ENCODE measurements around the gene MZT2B. TPM values are rescaled to one million over a fixed set of nuclear protein-coding genes. Genes with fewer than 3 reads are reported as not detected.
"Not testable (repeated sequence)": the region's sequence is repeated elsewhere in the genome, so short reads cannot be mapped to it uniquely, and the experiment has no call there.

The MZT2B gene
- polyA plus RNA-seq: 100 to 1,000 TPM; 148 to 245 (median 239) TPM

- WGBS, 3 donors: 0 to 1% (median 1%) methylated on average over 77 to 83 of the region's 86 CpGs
- H3K27ac ChIP-seq (ENCODE audit: low read depth, low read length): peak within 1 kb of the TSS; percentile 40
Measured at GRCh38 chr2:130181880-130182682, at the start of gene MZT2B. Gene MZT2B (plus strand): TSS chr2:130182262. CDS start chr2:130182283, 21 bp downstream.

GRCh38 chr2:130135692-130136541 is 46.1 kb upstream of the MZT2B start:
- WGBS, 3 donors: 89 to 91% (median 89%) methylated on average over 15 of the region's 15 CpGs
- H3K27ac ChIP-seq (ENCODE audit: low read depth, low read length): no peak overlapping the region

- WGBS, 3 donors: 90 to 92% (median 90%) methylated on average over 8 to 9 of the region's 10 CpGs
- H3K27ac ChIP-seq (ENCODE audit: low read depth, low read length): not testable (repeated sequence)
Measured at GRCh38 chr2:130136546-130136945, 45.5 kb upstream of the MZT2B start.

GRCh38 chr2:130137118-130137517 is 44.9 kb upstream of the MZT2B start:
- H3K27ac ChIP-seq (ENCODE audit: low read depth, low read length): not testable (repeated sequence)
- WGBS, 3 donors: 76 to 84% (median 79%) methylated on average over 4 to 5 of the region's 5 CpGs

- 79 to 86% (median 86%) methylated on average over 7 to 10 of the region's 13 CpGs for WGBS, 3 donors
- H3K27ac ChIP-seq (ENCODE audit: low read depth, low read length): not testable (repeated sequence)
Measured at GRCh38 chr2:130138326-130138725, 43.7 kb upstream of the MZT2B start.

- H3K27ac ChIP-seq (ENCODE audit: low read depth, low read length): not testable (repeated sequence)
- 68 to 86% (median 69%) methylated on average over 14 to 15 of the region's 15 CpGs for WGBS, 3 donors
Measured at GRCh38 chr2:130138841-130139251, 43.2 kb upstream of the MZT2B start.

GRCh38 chr2:130139331-130140280 is 42.5 kb upstream of the MZT2B start:
- not testable (repeated sequence) for H3K27ac ChIP-seq (ENCODE audit: low read depth, low read length)
- WGBS, 3 donors: 85 to 94% (median 87%) methylated on average over 25 to 26 of the region's 30 CpGs

GRCh38 chr2:130140516-130140915 is 41.5 kb upstream of the MZT2B start:
- not testable (repeated sequence) for H3K27ac ChIP-seq (ENCODE audit: low read depth, low read length)
- WGBS, 3 donors: 87 to 95% (median 91%) methylated on average over 5 to 7 of the region's 7 CpGs

GRCh38 chr2:130141002-130141401 is 41.1 kb upstream of the MZT2B start:
- H3K27ac ChIP-seq (ENCODE audit: low read depth, low read length): not testable (repeated sequence)
- 90 to 94% (median 93%) methylated on average over 3 to 4 of the region's 6 CpGs for WGBS, 3 donors

GRCh38 chr2:130141645-130142370 is 40.3 kb upstream of the MZT2B start:
- 90 to 92% (median 91%) methylated on average over 9 to 17 of the region's 22 CpGs for WGBS, 3 donors
- not testable (repeated sequence) for H3K27ac ChIP-seq (ENCODE audit: low read depth, low read length)

GRCh38 chr2:130142396-130143265 is 39.4 kb upstream of the MZT2B start:
- not testable (repeated sequence) for H3K27ac ChIP-seq (ENCODE audit: low read depth, low read length)
- WGBS, 3 donors: 76 to 85% (median 81%) methylated on average over 13 of the region's 13 CpGs

GRCh38 chr2:130143266-130144039 is 38.6 kb upstream of the MZT2B start:
- WGBS, 3 donors: 40 to 62% (median 47%) methylated on average over 14 to 21 of the region's 28 CpGs

GRCh38 chr2:130145006-130145414 is 37.1 kb upstream of the MZT2B start, which contains the start of gene CCDC74B:
Gene CCDC74B (minus strand): TSS chr2:130145112. CDS start chr2:130144996, 116 bp downstream.
- H3K27ac ChIP-seq (ENCODE audit: low read depth, low read length): not testable (repeated sequence)
- WGBS, 3 donors: 6 to 15% (median 9%) methylated on average over 28 to 30 of the region's 30 CpGs

More at GRCh38 chr2:130143266-130144039, 38.6 kb upstream of the MZT2B start:
- H3K27ac ChIP-seq (ENCODE audit: low read depth, low read length): not testable (repeated sequence)

GRCh38 chr2:130148515-130148914 is 33.5 kb upstream of the MZT2B start:
- not testable (repeated sequence) for H3K27ac ChIP-seq (ENCODE audit: low read depth, low read length)
- WGBS, 3 donors: 43 to 56% (median 53%) methylated on average over 6 of the region's 6 CpGs

GRCh38 chr2:130150181-130151144 is 31.6 kb upstream of the MZT2B start:
- 87 to 91% (median 88%) methylated on average over 23 of the region's 23 CpGs for WGBS, 3 donors
- no peak overlapping the region for H3K27ac ChIP-seq (ENCODE audit: low read depth, low read length)

Data from adipose tissue (tissue), 3 donors.